ENCODE results near the gene OGFOD1. TPM values are rescaled to one million over a fixed set of nuclear protein-coding genes. Genes with fewer than 3 reads are reported as not detected.

OGFOD1 gene
- total and polyA plus RNA-seq, 2 of the 13 experiments (the other 11 are each of a cell fraction or from before 2014, with no cell fraction given), result 35.2 to 81.3 TPM

GRCh38 chr16:56450986-56451752, at the start of gene OGFOD1, which contains the start of gene NUDT21 (continued):
- TF ChIP-seq, protein P1, sequence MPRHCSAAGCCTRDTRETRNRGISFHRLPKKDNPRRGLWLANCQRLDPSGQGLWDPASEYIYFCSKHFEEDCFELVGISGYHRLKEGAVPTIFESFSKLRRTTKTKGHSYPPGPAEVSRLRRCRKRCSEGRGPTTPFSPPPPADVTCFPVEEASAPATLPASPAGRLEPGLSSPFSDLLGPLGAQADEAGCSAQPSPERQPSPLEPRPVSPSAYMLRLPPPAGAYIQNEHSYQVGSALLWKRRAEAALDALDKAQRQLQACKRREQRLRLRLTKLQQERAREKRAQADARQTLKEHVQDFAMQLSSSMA (CRISPR knock-in tag; IDR thresholded peaks at IDR 0.05), result no peak; the same call in 1 of the 2 replicates
- TF ChIP-seq HNRNPLL (IDR thresholded peaks at IDR 0.05; ENCODE audit: low read depth, low read length, poor library complexity, severe bottlenecking), result peak; percentile 86
- TF ChIP-seq ELF4 (CRISPR knock-in tag; IDR thresholded peaks at IDR 0.05; ENCODE audit: borderline replicate concordance), result peak; percentile 63; the same call in 1 of the 2 replicates
- TF ChIP-seq HOXA5 (CRISPR knock-in tag; IDR thresholded peaks at IDR 0.05), result peak; percentile 67
- TF ChIP-seq ZNF414 (CRISPR knock-in tag; IDR thresholded peaks at IDR 0.05), result peak; percentile 82
- TF ChIP-seq ZNF572 (CRISPR knock-in tag; IDR thresholded peaks at IDR 0.05), result no peak
- TF ChIP-seq STAT6 (CRISPR knock-in tag; IDR thresholded peaks at IDR 0.05; ENCODE audit: borderline replicate concordance), result no peak
- TF ChIP-seq HNF4G (IDR thresholded peaks at IDR 0.05; ENCODE audit: borderline replicate concordance, low read depth, low read length), result no peak
- no peak for TF ChIP-seq HNF4G (CRISPR knock-in tag; IDR thresholded peaks at IDR 0.05; ENCODE audit: borderline replicate concordance, low read depth)
- 0 out of 2 replicates have a peak, but pooled peaks have one; percentile 8 for TF ChIP-seq ZFP1 (CRISPR knock-in tag; IDR thresholded peaks at IDR 0.05)
- TF ChIP-seq TCF12 (IDR thresholded peaks at IDR 0.05), result no peak
- peak; percentile 69; the same call in 1 of the 2 replicates for TF ChIP-seq TCF12 (CRISPR knock-in tag; IDR thresholded peaks at IDR 0.05)
- TF ChIP-seq RBFOX2 (IDR thresholded peaks at IDR 0.05; ENCODE audit: low read depth, low read length), result peak; percentile 83
- TF ChIP-seq ZNF484 (CRISPR knock-in tag; IDR thresholded peaks at IDR 0.05; ENCODE audit: borderline replicate concordance, low read depth), result peak; percentile 33; the same call in 1 of the 2 replicates
- TF ChIP-seq PREB (CRISPR knock-in tag; IDR thresholded peaks at IDR 0.05), result peak; percentile 86
- TF ChIP-seq, protein P2, sequence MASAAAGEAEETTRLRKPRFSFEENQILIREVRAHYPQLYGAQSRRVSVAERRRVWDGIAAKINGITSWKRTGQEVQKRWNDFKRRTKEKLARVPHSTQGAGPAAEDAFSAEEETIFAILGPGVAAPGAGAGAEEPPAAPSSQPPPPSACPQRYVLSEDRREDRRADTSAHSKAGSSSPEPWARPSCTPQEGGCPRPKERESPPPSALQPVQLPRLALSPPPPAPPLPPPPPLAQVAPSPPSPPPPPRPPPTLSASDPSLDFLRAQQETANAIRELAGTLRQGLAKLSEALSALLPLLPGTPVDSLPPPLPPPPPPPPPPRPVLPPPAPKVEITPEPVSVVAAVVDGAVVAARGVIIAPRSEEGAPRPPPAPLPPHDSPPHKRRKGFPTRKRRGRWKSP (CRISPR knock-in tag; IDR thresholded peaks at IDR 0.05), result 0 out of 2 replicates have a peak, but pooled peaks have one; percentile 51
- TF ChIP-seq, protein P3, sequence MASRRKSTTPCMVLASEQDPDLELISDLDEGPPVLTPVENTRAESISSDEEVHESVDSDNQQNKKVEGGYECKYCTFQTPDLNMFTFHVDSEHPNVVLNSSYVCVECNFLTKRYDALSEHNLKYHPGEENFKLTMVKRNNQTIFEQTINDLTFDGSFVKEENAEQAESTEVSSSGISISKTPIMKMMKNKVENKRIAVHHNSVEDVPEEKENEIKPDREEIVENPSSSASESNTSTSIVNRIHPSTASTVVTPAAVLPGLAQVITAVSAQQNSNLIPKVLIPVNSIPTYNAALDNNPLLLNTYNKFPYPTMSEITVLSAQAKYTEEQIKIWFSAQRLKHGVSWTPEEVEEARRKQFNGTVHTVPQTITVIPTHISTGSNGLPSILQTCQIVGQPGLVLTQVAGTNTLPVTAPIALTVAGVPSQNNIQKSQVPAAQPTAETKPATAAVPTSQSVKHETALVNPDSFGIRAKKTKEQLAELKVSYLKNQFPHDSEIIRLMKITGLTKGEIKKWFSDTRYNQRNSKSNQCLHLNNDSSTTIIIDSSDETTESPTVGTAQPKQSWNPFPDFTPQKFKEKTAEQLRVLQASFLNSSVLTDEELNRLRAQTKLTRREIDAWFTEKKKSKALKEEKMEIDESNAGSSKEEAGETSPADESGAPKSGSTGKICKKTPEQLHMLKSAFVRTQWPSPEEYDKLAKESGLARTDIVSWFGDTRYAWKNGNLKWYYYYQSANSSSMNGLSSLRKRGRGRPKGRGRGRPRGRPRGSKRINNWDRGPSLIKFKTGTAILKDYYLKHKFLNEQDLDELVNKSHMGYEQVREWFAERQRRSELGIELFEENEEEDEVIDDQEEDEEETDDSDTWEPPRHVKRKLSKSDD (CRISPR knock-in tag; IDR thresholded peaks at IDR 0.05; ENCODE audit: low read depth), result 0 out of 2 replicates have a peak, but pooled peaks have one; percentile 2
- no peak for TF ChIP-seq PAF1 (CRISPR knock-in tag; IDR thresholded peaks at IDR 0.05)
- TF ChIP-seq MTF2 (CRISPR knock-in tag; IDR thresholded peaks at IDR 0.05; ENCODE audit: borderline replicate concordance), result no peak

Measured in HepG2 (cell line).